IMR-90 (cell line): ENCODE results near the gene PFN1. TPM values are rescaled to one million over a fixed set of nuclear protein-coding genes. Genes with fewer than 3 reads are reported as not detected.

ENCODE experiments used
- ATAC-seq: fragments of 200-7000 bp; cut with Tn5 transposase; 2 replicates; pipeline ENCODE4 v1.9.1; 2020; ENCODE audit warnings: low read depth, mild to moderate bottlenecking, moderate library complexity
- BruUV-seq: library from RNA; stranded (reverse); fragments of 400-500 nt; replicated peaks from 2 replicates; lab custom pipeline; 2021; lab: Mats Ljungman, UMichigan
- CTCF ChIA-PET: fragments of 300-600 bp; formaldehyde crosslinking; extraction: SDS; loops from one replicate; lab custom pipeline; 2021; ENCODE audit warnings: antibody characterized with exemption; lab: Yijun Ruan, JAX
- POLR2A ChIA-PET: fragments of 300-600 bp; sonication (Branson Sonifier 250); formaldehyde crosslinking; loops from one replicate; lab custom pipeline; 2022; ENCODE audit warnings: antibody characterized with exemption; ENCODE audit not compliant: unreplicated experiment; lab: Charles Lee
- DNase-seq: peaks from one replicate; pipeline ENCODE4 v3.0.0; 2013
- H2AFZ ChIP-seq: replicated peaks from 2 replicates; pipeline ENCODE3; 2013; ENCODE audit warnings: low read length, mild to moderate bottlenecking; ENCODE audit not compliant: poor library complexity
- H2AK5ac ChIP-seq: 2 replicates; pipeline ENCODE4 v1.6.1; 2013; ENCODE audit warnings: low read depth, low read length, inconsistent platforms
- H2AK9ac ChIP-seq: replicated peaks from 2 replicates; pipeline ENCODE3; 2013; ENCODE audit warnings: mild to moderate bottlenecking, low read depth, low read length, moderate library complexity; ENCODE audit not compliant: poor library complexity
- H2BK120ac ChIP-seq: 2 replicates; pipeline ENCODE4 v1.6.1; 2013; ENCODE audit warnings: low read depth, low read length, inconsistent platforms
- H2BK15ac ChIP-seq: 3 replicates; pipeline ENCODE4 v1.6.1; 2013; ENCODE audit warnings: low read depth, low read length, inconsistent platforms
- H2BK20ac ChIP-seq: 2 replicates; pipeline ENCODE4 v1.6.1; 2013; ENCODE audit warnings: low read depth, mild to moderate bottlenecking, inconsistent platforms, low read length, moderate library complexity
- H2BK5ac ChIP-seq: 2 replicates; pipeline ENCODE4 v1.6.1; 2013; ENCODE audit warnings: mild to moderate bottlenecking, low read depth, low read length, inconsistent platforms; ENCODE audit not compliant: poor library complexity, severe bottlenecking
- H3K14ac ChIP-seq: replicated peaks from 2 replicates; pipeline ENCODE4 v1.6.1; 2013; ENCODE audit warnings: low read depth, low read length, inconsistent platforms
- H3K18ac ChIP-seq: 2 replicates; pipeline ENCODE4 v1.6.1; 2013; ENCODE audit warnings: low read depth, low read length, control low read depth
- H3K23ac ChIP-seq: 2 replicates; pipeline ENCODE4 v1.6.1; 2013; ENCODE audit warnings: low read depth, low read length, inconsistent platforms
- H3K27ac ChIP-seq: 2 replicates; pipeline ENCODE4 v1.5.1; 2013; ENCODE audit warnings: mild to moderate bottlenecking, control low read depth, low read length; ENCODE audit not compliant: insufficient read depth
- H3K27me3 ChIP-seq: 2 replicates; pipeline ENCODE4 v1.6.1; 2013; ENCODE audit warnings: low read length; ENCODE audit not compliant: control insufficient read depth, insufficient read depth
- H3K36me3 ChIP-seq: 2 replicates; pipeline ENCODE4 v1.6.1; 2013; ENCODE audit warnings: low read length, mixed read lengths; ENCODE audit not compliant: control insufficient read depth, insufficient read depth
- H3K4ac ChIP-seq: 2 replicates; pipeline ENCODE4 v1.6.1; 2013; ENCODE audit warnings: low read depth, low read length, inconsistent platforms
- H3K4me1 ChIP-seq: 2 replicates; pipeline ENCODE4 v1.6.1; 2013; ENCODE audit warnings: low read length, mixed read lengths; ENCODE audit not compliant: control insufficient read depth, insufficient read depth
- H3K4me2 ChIP-seq: 2 replicates; pipeline ENCODE4 v1.6.1; 2013; ENCODE audit warnings: low read depth, mild to moderate bottlenecking, control low read depth, low read length, moderate library complexity
- H3K4me3 ChIP-seq: 2 replicates; pipeline ENCODE4 v1.5.1; 2013; ENCODE audit warnings: low read depth, mild to moderate bottlenecking, control low read depth, low read length, moderate library complexity; ENCODE audit not compliant: insufficient read depth
- H3K56ac ChIP-seq: 2 replicates; pipeline ENCODE4 v1.6.1; 2013; ENCODE audit warnings: low read length, inconsistent platforms; ENCODE audit not compliant: insufficient read depth; ENCODE audit errors: extremely low read depth
- H3K79me1 ChIP-seq, 2 experiments: 2 replicates each; pipeline ENCODE4 v1.6.1; 2013; ENCODE audit warnings: low read length in 2 of 2, inconsistent platforms in 1 of 2, low read depth in 1 of 2
- H3K9ac ChIP-seq: 2 replicates; pipeline ENCODE4 v1.6.1; 2013; ENCODE audit warnings: low read depth, low read length, control low read depth
- H3K9me1 ChIP-seq: 2 replicates; pipeline ENCODE4 v1.6.1; 2013; ENCODE audit warnings: low read length, inconsistent platforms; ENCODE audit not compliant: insufficient read depth
- H3K9me3 ChIP-seq: 2 replicates; pipeline ENCODE4 v1.6.1; 2013; ENCODE audit warnings: low read length; ENCODE audit not compliant: control insufficient read depth, insufficient read depth
- H4K20me1 ChIP-seq: 2 replicates; pipeline ENCODE4 v1.6.1; 2013; ENCODE audit warnings: low read length, inconsistent platforms; ENCODE audit not compliant: insufficient read depth
- H4K5ac ChIP-seq: 2 replicates; pipeline ENCODE4 v1.6.1; 2013; ENCODE audit warnings: mild to moderate bottlenecking, low read depth, low read length, control low read depth
- H4K8ac ChIP-seq, 2 experiments: 2 replicates each; pipeline ENCODE4 v1.6.1; 2013; ENCODE audit warnings: low read depth in 2 of 2, low read length in 2 of 2, control low read depth in 1 of 2, inconsistent platforms in 1 of 2
- H4K91ac ChIP-seq: 2 replicates; pipeline ENCODE4 v1.6.1; 2013; ENCODE audit warnings: low read depth, low read length, inconsistent platforms; ENCODE audit not compliant: insufficient read depth
- CHD1 ChIP-seq: IDR thresholded peaks from 2 replicates; pipeline ENCODE4 v1.6.1; 2012; ENCODE audit warnings: low read depth, low read length, improper control_type of control experiment
- RAD21 ChIP-seq: IDR thresholded peaks from 2 replicates; pipeline ENCODE4 v1.6.1; 2012; ENCODE audit warnings: low read length, improper control_type of control experiment
- SMC3 ChIP-seq: fragments of 150-350 bp; IDR thresholded peaks from 2 replicates; pipeline ENCODE4 v1.6.1; 2016; ENCODE audit warnings: low read depth, mild to moderate bottlenecking, antibody characterized with exemption, low read length, moderate library complexity
- WGBS, 2 experiments: methylation state at CpG; one replicate each; pipeline versions ENCODE4 v1.1.5 to v1.1.7; 2013; ENCODE audit warnings: missing lambda C conversion rate in 2 of 2; ENCODE audit not compliant: insufficient read length in 1 of 2; ENCODE audit errors: extremely low coverage in 2 of 2; 5-methylcytosine and 5-hydroxymethylcytosine counted together
- dilution Hi-C: fragments of 300-500 bp; cut with HindIII; formaldehyde crosslinking; loops from one replicate; pipeline ENCODE4 v1.14.3; 2018; ENCODE audit warnings: low sequenced_read_pairs; ENCODE audit not compliant: unreplicated experiment
- in situ Hi-C: fragments of 300-500 bp; cut with MboI; formaldehyde crosslinking; loops from 3 replicates; pipeline ENCODE4 v1.14.3; 2019; ENCODE audit warnings: low sequenced_read_pairs, inconsistent platforms, mixed read lengths
- intact Hi-C: fragments of 100-400 bp; cut with micrococcal nuclease; formaldehyde crosslinking; loops from 2 replicates; pipeline ENCODE4 v1.10.0; 2022
- polyA plus RNA-seq, 3 experiments: library from polyadenylated mRNA; depleted of rRNA; stranded (reverse); fragments of >200 nt; gene quantifications; 2 replicates each; pipeline ENCODE4 v1.2.3, GENCODE V29; 2012; ENCODE audit warnings: low replicate concordance in 1 of 3
- total RNA-seq: library from RNA; depleted of rRNA; stranded (reverse); fragments of >200 nt; gene quantifications from 2 replicates; pipeline ENCODE4 v1.2.3, GENCODE V29; 2012

PFN1 gene
- total and polyA plus RNA-seq, 2 of the 4 experiments (the other 2 are of a cell fraction) = 348 to 1,671 TPM

GRCh38 chr17:4972752-4973151 is 24.4 kb upstream of the PFN1 start:
- Histone ChIP-seq H3K23ac (no peak overlapping the region), H3K18ac (no peak overlapping the region), H2BK15ac (no peak overlapping the region), H3K36me3 (peaks cover 42% of the 10 kb centered on the region), H3K56ac (no peak overlapping the region), H3K4ac (no peak overlapping the region), H3K9me3 (no peaks in the 10 kb centered on the region), H3K9me1 (peaks cover 22% of the 10 kb centered on the region), H3K4me2 (no peak overlapping the region), H4K8ac (no peak overlapping the region), H2BK120ac (no peak overlapping the region), H2BK20ac (no peak overlapping the region), H2AK5ac (no peak overlapping the region), H3K14ac (no peak overlapping the region), H3K27ac (no peak overlapping the region), H4K5ac (no peak overlapping the region), H2AFZ (no peak overlapping the region), H4K20me1 (peaks cover 6% of the 10 kb centered on the region; the same call in 1 of the 2 replicates), H3K4me3 (no peak overlapping the region), H2BK5ac (no peak overlapping the region), H3K27me3 (no peaks in the 10 kb centered on the region), H3K9ac (no peak overlapping the region), H2AK9ac (no peak overlapping the region), H4K91ac (no peak overlapping the region), H3K79me1 (peaks cover 10 to 58% of the 10 kb centered on the region in 2 experiments; a peak in 3 of 4 replicates), H3K4me1 (peaks cover 14% of the 10 kb centered on the region)
- WGBS, 2 experiments = 65% methylated on average over 7 of the region's 12 CpGs; no CpG with 5 or more reads in 1 of the 2 experiments
- BruUV-seq = no TSS peak
- dilution Hi-C loops (no loop called here), intact Hi-C loops (no loop called here), in situ Hi-C loops (no loop called here)
- CTCF ChIA-PET = no interaction called here
- DNase-seq (no peak), ATAC-seq (no peak)
- TF ChIP-seq SMC3 (no peak), RAD21 (no peak), CHD1 (no peak)
- POLR2A ChIA-PET = no interaction called here
